H1 (cell line): ENCODE measurements around the gene ABCG1. TPM values are rescaled to one million over a fixed set of nuclear protein-coding genes. Genes with fewer than 3 reads are reported as not detected.
A peak's percentile ranks its signal among the peaks of the same experiment; 100 is the strongest.

Experiments used
- CTCF ChIA-PET: fragments of 300-600 bp; sonication (Branson Sonifier 250); formaldehyde crosslinking; loops from one replicate; lab custom pipeline; 2021; ENCODE audit not compliant: partially characterized antibody; lab: Charles Lee
- POLR2A ChIA-PET: fragments of 300-600 bp; sonication (Branson Sonifier 250); formaldehyde crosslinking; loops from one replicate; lab custom pipeline; 2021; ENCODE audit warnings: inconsistent platforms; ENCODE audit not compliant: partially characterized antibody; lab: Charles Lee
- DNase-seq, 2 experiments: peaks; one replicate each; pipeline versions ENCODE4 v3.0.0 to v3.0.0-alpha.2; 2010 to 2022; ENCODE audit warnings: low spot score in 2 of 2, low read depth in 1 of 2, mixed read lengths in 1 of 2
- FAIRE-seq: peaks from 2 replicates; lab custom pipeline; 2011; peaks lifted over from hg19 to GRCh38; lab: Jason Lieb, UNC
- H2AFZ ChIP-seq: 2 replicates; pipeline ENCODE4 v1.8.1; 2012; ENCODE audit warnings: low read length, inconsistent platforms
- H2AK5ac ChIP-seq: 2 replicates; pipeline ENCODE4 v1.6.1; 2013; ENCODE audit warnings: low read depth, low read length
- H2BK120ac ChIP-seq: replicated peaks from 2 replicates; pipeline ENCODE3; 2013; ENCODE audit warnings: low read depth, low read length, inconsistent platforms
- H2BK12ac ChIP-seq: 2 replicates; pipeline ENCODE4 v1.6.1; 2013; ENCODE audit warnings: low read depth, low read length
- H2BK15ac ChIP-seq: 2 replicates; pipeline ENCODE4 v1.6.1; 2013; ENCODE audit warnings: low read length
- H2BK20ac ChIP-seq: 2 replicates; pipeline ENCODE4 v1.6.1; 2013; ENCODE audit warnings: low read length
- H2BK5ac ChIP-seq: 2 replicates; pipeline ENCODE4 v1.6.1; 2013; ENCODE audit warnings: low read depth, low read length
- H3K14ac ChIP-seq: 2 replicates; pipeline ENCODE4 v1.6.1; 2013; ENCODE audit warnings: inconsistent platforms; ENCODE audit not compliant: insufficient read length
- H3K18ac ChIP-seq: 2 replicates; pipeline ENCODE4 v1.6.1; 2013; ENCODE audit warnings: low read length; ENCODE audit errors: extremely low read depth
- H3K23ac ChIP-seq: 2 replicates; pipeline ENCODE4 v1.6.1; 2013; ENCODE audit warnings: inconsistent platforms; ENCODE audit not compliant: insufficient read length
- H3K23me2 ChIP-seq: 2 replicates; pipeline ENCODE4 v1.6.1; 2013; ENCODE audit warnings: low read depth, low read length
- H3K27ac ChIP-seq: 2 replicates; pipeline ENCODE4 v1.6.1; 2011; ENCODE audit warnings: low read depth, low read length, inconsistent platforms
- H3K27me3 ChIP-seq, 4 experiments: replicated peaks in 1 of 4; 1 replicate in 1 of 4; 2 replicates in 3 of 4; pipeline versions ENCODE4 v1.6.1 to v1.8.1; 2011 to 2013; ENCODE audit warnings: low read length in 3 of 4, mild to moderate bottlenecking in 3 of 4, inconsistent platforms in 2 of 4, mixed read lengths in 2 of 4, moderate library complexity in 1 of 4; ENCODE audit not compliant: control insufficient read depth in 3 of 4, insufficient read depth in 3 of 4; ENCODE audit errors: extremely low read depth in 1 of 4
- H3K36me3 ChIP-seq, 4 experiments: 2 replicates each; pipeline versions ENCODE4 v1.6.1 to v1.8.1; 2011 to 2013; ENCODE audit warnings: mild to moderate bottlenecking in 4 of 4, low read length in 3 of 4, moderate library complexity in 2 of 4, control low read depth in 1 of 4, inconsistent platforms in 1 of 4; ENCODE audit not compliant: insufficient read depth in 4 of 4, control insufficient read depth in 2 of 4
- H3K4ac ChIP-seq: replicated peaks from 2 replicates; pipeline ENCODE3; 2013; ENCODE audit warnings: low read length, low read depth, mixed read lengths, inconsistent platforms; ENCODE audit not compliant: insufficient read length
- H3K4me1 ChIP-seq, 4 experiments: replicated peaks in 1 of 4; 1 replicate in 1 of 4; 2 replicates in 3 of 4; pipeline versions ENCODE4 v1.6.1 to v1.8.1; 2011 to 2013; ENCODE audit warnings: low read length in 3 of 4, inconsistent platforms in 2 of 4, mixed read lengths in 1 of 4; ENCODE audit not compliant: insufficient read depth in 4 of 4, control insufficient read depth in 3 of 4
- H3K4me2 ChIP-seq, 2 experiments: 2 replicates each; pipeline versions ENCODE4 v1.6.1 to v1.8.1; 2011 to 2013; ENCODE audit warnings: low read depth in 2 of 2, low read length in 2 of 2, control low read depth in 1 of 2, inconsistent platforms in 1 of 2, mild to moderate bottlenecking in 1 of 2; ENCODE audit not compliant: insufficient read depth in 1 of 2
- H3K4me3 ChIP-seq, 4 experiments: fragments of 200-600, 300-600 bp in 1 of 4; sonication (generic), shearing (Covaris generic), sonication (Bioruptor Twin) in 1 of 4; 2 replicates each; pipeline versions ENCODE4 v1.5.1 to v1.8.1; 2011 to 2016; ENCODE audit warnings: low read length in 4 of 4, low read depth in 3 of 4, control low read depth in 2 of 4, inconsistent platforms in 2 of 4, mild to moderate bottlenecking in 2 of 4, mixed read lengths in 1 of 4, moderate library complexity in 1 of 4; ENCODE audit not compliant: insufficient read depth in 2 of 4; ENCODE audit errors: extremely low read depth in 1 of 4
- H3K56ac ChIP-seq: replicated peaks from 2 replicates; pipeline ENCODE3; 2013; ENCODE audit warnings: low read depth, mild to moderate bottlenecking, mixed read lengths, low read length, inconsistent platforms; ENCODE audit not compliant: insufficient read length
- H3K79me1 ChIP-seq: 2 replicates; pipeline ENCODE4 v1.6.1; 2013; ENCODE audit warnings: low read depth, low read length, control low read depth
- H3K79me2 ChIP-seq, 2 experiments: 2 replicates each; pipeline versions ENCODE4 v1.6.1 to v1.8.1; 2012 to 2013; ENCODE audit warnings: low read length in 2 of 2, mild to moderate bottlenecking in 2 of 2, inconsistent platforms in 1 of 2; ENCODE audit not compliant: insufficient read depth in 2 of 2, control insufficient read depth in 1 of 2
- H3K9ac ChIP-seq, 4 experiments: replicated peaks in 1 of 4; 1 replicate in 1 of 4; 2 replicates in 3 of 4; pipeline versions ENCODE4 v1.6.1 to v1.8.1; 2011 to 2013; ENCODE audit warnings: low read depth in 3 of 4, low read length in 3 of 4, control low read depth in 2 of 4, mild to moderate bottlenecking in 2 of 4, moderate library complexity in 2 of 4, inconsistent platforms in 1 of 4; ENCODE audit errors: extremely low read depth in 1 of 4
- H3K9me3 ChIP-seq, 2 experiments: 2 replicates each; pipeline versions ENCODE4 v1.6.1 to v1.8.1; 2012 to 2013; ENCODE audit warnings: mild to moderate bottlenecking in 2 of 2, moderate library complexity in 2 of 2, control low read depth in 1 of 2, inconsistent platforms in 1 of 2, low read depth in 1 of 2, low read length in 1 of 2, mixed read lengths in 1 of 2; ENCODE audit not compliant: insufficient read depth in 2 of 2
- H4K20me1 ChIP-seq, 2 experiments: replicated peaks in 1 of 2; 2 replicates each; pipeline versions ENCODE3 to v1.8.1; 2011 to 2013; ENCODE audit warnings: inconsistent platforms in 2 of 2, low read length in 2 of 2, mild to moderate bottlenecking in 1 of 2; ENCODE audit not compliant: insufficient read depth in 2 of 2, control insufficient read depth in 1 of 2
- H4K5ac ChIP-seq: 2 replicates; pipeline ENCODE4 v1.6.1; 2013; ENCODE audit warnings: low read length, low read depth, mixed read lengths, inconsistent platforms; ENCODE audit not compliant: insufficient read length
- H4K8ac ChIP-seq: 2 replicates; pipeline ENCODE4 v1.8.0; 2013; ENCODE audit warnings: mild to moderate bottlenecking, moderate library complexity, low read length, inconsistent platforms; ENCODE audit not compliant: insufficient read depth; ENCODE audit errors: extremely low read depth
- H4K91ac ChIP-seq: replicated peaks from 2 replicates; pipeline ENCODE3; 2013; ENCODE audit warnings: low read length, mixed read lengths, inconsistent platforms; ENCODE audit not compliant: insufficient read length
- ASH2L ChIP-seq: fragments of 200-600, 300-600 bp; sonication (generic); IDR thresholded peaks from one replicate; pipeline ENCODE4 v1.7.1; 2017; ENCODE audit warnings: low read length
- E2F6 ChIP-seq: IDR thresholded peaks from 2 replicates; pipeline ENCODE4 v1.6.1; 2012; ENCODE audit warnings: inconsistent platforms
- GTF2F1 ChIP-seq: IDR thresholded peaks from 2 replicates; pipeline ENCODE4 v1.6.1; 2012; ENCODE audit warnings: low read depth, low read length, improper control_type of control experiment, borderline replicate concordance
- KDM4A ChIP-seq: IDR thresholded peaks from one replicate; pipeline ENCODE4 v1.7.1; 2012; ENCODE audit warnings: low read depth, mild to moderate bottlenecking, moderate library complexity, low read length, inconsistent platforms; ENCODE audit not compliant: severe bottlenecking
- PHF8 ChIP-seq: fragments of 200-600 bp; sonication (generic); conservative IDR thresholded peaks from 2 replicates; pipeline ENCODE4 v1.7.1; 2012; ENCODE audit warnings: low read depth, mild to moderate bottlenecking, inconsistent platforms, low read length, moderate library complexity
- RFX5 ChIP-seq: IDR thresholded peaks from 2 replicates; pipeline ENCODE4 v1.6.1; 2011; ENCODE audit warnings: low read depth, low read length, improper control_type of control experiment, borderline replicate concordance
- TCF12 ChIP-seq: IDR thresholded peaks from 2 replicates; pipeline ENCODE4 v1.6.1; 2011; ENCODE audit warnings: low read depth, mild to moderate bottlenecking, low read length
- WGBS, 2 experiments: shearing (Covaris generic) in 1 of 2; methylation state at CpG; one replicate each; pipeline versions ENCODE4 v1.1.6 to v1.1.7; 2013 to 2015; ENCODE audit warnings: low lambda C conversion rate in 2 of 2, mixed read lengths in 2 of 2, inconsistent platforms in 1 of 2, low coverage in 1 of 2, missing lambda C conversion rate in 1 of 2; ENCODE audit not compliant: insufficient replicate concordance in 2 of 2, insufficient coverage in 1 of 2, insufficient read length in 1 of 2; ENCODE audit errors: extremely low coverage in 1 of 2, missing lambda C conversion rate in 1 of 2; 5-methylcytosine and 5-hydroxymethylcytosine counted together
- long read RNA-seq, 2 experiments: library from RNA in 1 of 2; library from capped mRNA in 1 of 2; stranded (forward); transcript quantifications; one replicate each; pipeline ENCODE4 v2.0.0, GENCODE V29; 2021; ENCODE audit warnings: inconsistent platforms in 1 of 2
- polyA minus RNA-seq, 3 experiments: library from RNA; depleted of rRNA, polyadenylated mRNA; stranded (reverse); fragments of >200 nt; gene quantifications; 1 replicate in 2 of 3; 2 replicates in 1 of 3; pipeline ENCODE4 v1.2.3, GENCODE V29; 2011
- polyA plus RNA-seq, 7 experiments: library from polyadenylated mRNA; depleted of rRNA in 3 of 7; stranded (reverse) in 5 of 7; unstranded in 2 of 7; fragments of >200 nt in 5 of 7; fragments of 200-250 nt in 2 of 7; gene quantifications; 1 replicate in 5 of 7; 2 replicates in 1 of 7; 4 replicates in 1 of 7; pipeline versions ENCODE4 v1.2.1 to v1.2.3, GENCODE V29; 2011 to 2013; ENCODE audit warnings: missing spikeins in 2 of 7, mixed read lengths in 2 of 7
- total RNA-seq: library from RNA; stranded (reverse); fragmentation: NEBNext Ultra II Directional; extraction: Animal tissue kit (Norgen Biotek cat#: 25700); gene quantifications from 2 replicates; pipeline ENCODE4 v1.2.1, GENCODE V29; 2021
- TF ChIP-seq, protein P1 (sequence below): IDR thresholded peaks from 2 replicates; pipeline ENCODE4 v1.6.1; 2012; ENCODE audit warnings: inconsistent platforms

Gene ABCG1
- total RNA-seq, result 4.0 TPM in 2 replicates
- 2.1 and 3.8 TPM in 2 replicates for polyA plus RNA-seq (2011; rRNA removed)
- polyA plus RNA-seq (2011; cell fraction: cytosol; rRNA removed), result 2.6 TPM
- 5.8 TPM for polyA plus RNA-seq (2011; cell fraction: nucleus; rRNA removed)
- 1.7 to 2.7 TPM (median 2.3 TPM) in 4 replicates for polyA plus RNA-seq (2012, experiment 1 of 2)
- polyA plus RNA-seq (2012, experiment 2 of 2), result 2.4 TPM
- 1.4 TPM for polyA plus RNA-seq (2013, experiment 1 of 2)
- polyA plus RNA-seq (2013, experiment 2 of 2), result 1.3 TPM
- 3.7 and 4.0 TPM in 2 replicates for polyA minus RNA-seq (2011; rRNA and poly(A)+ RNA removed)
- polyA minus RNA-seq (2011; cell fraction: cytosol; rRNA and poly(A)+ RNA removed), result 2.9 TPM
- 3.6 TPM for polyA minus RNA-seq (2011; cell fraction: nucleus; rRNA and poly(A)+ RNA removed)
- long read RNA-seq, experiment 1, partial matches to known transcripts, result 0 of 1 reads
- long read RNA-seq, experiment 1, other reads (novel, unspliced or antisense), result 0 of 1 reads
- long read RNA-seq, experiment 2, result 0 reads

DNA sequence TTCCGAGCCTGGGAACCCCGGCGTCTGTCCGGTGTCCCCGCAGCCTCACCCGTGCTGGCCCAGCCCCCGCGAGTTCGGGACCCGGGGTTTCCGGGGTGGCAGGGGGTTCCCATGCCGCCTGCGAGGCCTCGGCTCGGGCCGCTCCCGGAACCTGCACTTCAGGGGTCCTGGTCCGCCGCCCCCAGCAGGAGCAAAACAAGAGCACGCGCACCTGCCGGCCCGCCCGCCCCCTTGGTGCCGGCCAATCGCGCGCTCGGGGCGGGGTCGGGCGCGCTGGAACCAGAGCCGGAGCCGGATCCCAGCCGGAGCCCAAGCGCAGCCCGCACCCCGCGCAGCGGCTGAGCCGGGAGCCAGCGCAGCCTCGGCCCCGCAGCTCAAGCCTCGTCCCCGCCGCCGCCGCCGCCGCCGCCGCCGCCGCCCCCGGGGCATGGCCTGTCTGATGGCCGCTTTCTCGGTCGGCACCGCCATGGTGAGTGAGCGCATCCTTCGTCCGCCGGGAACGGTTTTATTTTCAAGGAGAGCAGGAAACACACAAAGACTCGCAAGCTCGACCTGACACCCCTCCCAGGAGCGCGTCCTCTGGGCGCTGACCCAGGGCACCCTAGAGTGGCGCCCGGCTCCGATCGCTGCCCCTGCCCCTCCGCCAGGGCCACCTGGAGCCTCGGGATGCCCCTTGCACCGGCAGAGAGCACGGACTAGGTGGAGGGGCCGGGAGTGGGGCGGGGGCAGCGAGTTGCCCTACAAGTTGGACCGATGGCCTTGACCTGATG, at the start of gene ABCG1:
TSS of gene ABCG1 (plus strand) at position 305 of the 770 bp plus-strand sequence. CDS start at position 428, 123 bp downstream.
- Histone ChIP-seq H3K18ac (no peak within 1 kb of the TSS), H3K9me3 (peaks cover 11 to 16% of the 10 kb centered on the region in 2 experiments), H4K8ac (peak within 1 kb of the TSS; percentile 62; the same call in 1 of the 2 replicates), H4K5ac (no peak within 1 kb of the TSS), H3K27me3 (peaks cover 8 to 40% (median 24%) of the 10 kb centered on the region in 4 experiments), H3K36me3 (no peaks in the 10 kb centered on the region), H2BK20ac (no peak within 1 kb of the TSS), H3K79me2 (no peaks in the 10 kb centered on the region), H3K4me3 (peak within 1 kb of the TSS; percentile 59 to 89 (median 67)), H2AK5ac (no peak within 1 kb of the TSS), H3K4me1 (peaks cover 0 to 4% (median 2%) of the 10 kb centered on the region in 4 experiments; a peak in 4 of 7 replicates), H3K27ac (no peak within 1 kb of the TSS), H3K23ac (no peak within 1 kb of the TSS), H4K20me1 (peaks cover 0 to 4% of the 10 kb centered on the region in 2 experiments), H3K14ac (no peak within 1 kb of the TSS), H3K79me1 (no peaks in the 10 kb centered on the region), H2AFZ (peak within 1 kb of the TSS; percentile 4; the same call in 1 of the 2 replicates), H3K56ac (no peak within 1 kb of the TSS), H4K91ac (no peak within 1 kb of the TSS), H2BK5ac (no peak within 1 kb of the TSS), H3K4ac (no peak within 1 kb of the TSS), H2BK15ac (peak within 1 kb of the TSS; percentile 61; the same call in 1 of the 2 replicates), H3K4me2 (peak within 1 kb of the TSS; percentile 95 to 96), H2BK120ac (no peak within 1 kb of the TSS), H3K9ac (peak within 1 kb of the TSS in 1 of 4 experiments; percentile 24; a peak in 1 of 7 replicates), H2BK12ac (no peak within 1 kb of the TSS), H3K23me2 (peaks cover 6% of the 10 kb centered on the region)
- WGBS, 2 experiments, result 2% methylated on average over 10 of the region's 83 CpGs; no CpG with 5 or more reads in 1 of the 2 experiments
- ChIA-PET POLR2A (interaction anchor here (0.7 to 2.0 kb wide), 2 partner anchors 15 to 295 kb away, joined by 3 to 18 read pairs; no protein-coding TSS in a partner anchor), CTCF (interaction anchor here (1.1 to 3.0 kb wide), 4 partner anchors 15 to 54 kb away, joined by 3 to 12 read pairs (median 6); no protein-coding TSS in a partner anchor)
- FAIRE-seq (no peak), DNase-seq (peak in 1 of 2 experiments; percentile 84)
- TF ChIP-seq E2F6 (peak; percentile 56), RFX5 (no peak), ASH2L (peak; percentile 23), TCF12 (no peak), PHF8 (0 out of 2 replicates have a peak, but pooled peaks have one; percentile 22), KDM4A (peak; percentile 83), GTF2F1 (no peak)
- TF ChIP-seq, protein P1, sequence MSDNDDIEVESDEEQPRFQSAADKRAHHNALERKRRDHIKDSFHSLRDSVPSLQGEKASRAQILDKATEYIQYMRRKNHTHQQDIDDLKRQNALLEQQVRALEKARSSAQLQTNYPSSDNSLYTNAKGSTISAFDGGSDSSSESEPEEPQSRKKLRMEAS, result peak; percentile 85
